Endothelial cell of umbilical vein (primary cell): ENCODE results near the gene EFCC1. TPM values are rescaled to one million over a fixed set of nuclear protein-coding genes. Genes with fewer than 3 reads are reported as not detected.
A peak's percentile ranks its signal among the peaks of the same experiment; 100 is the strongest.

ENCODE experiments used
- BruUV-seq: library from RNA; stranded (reverse); fragments of 400-500 nt; replicated peaks from 2 replicates; lab custom pipeline; 2021; lab: Mats Ljungman, UMichigan
- CTCF ChIA-PET: fragments of 300-600, 350-600 bp; sonication (Branson Sonifier 250); formaldehyde crosslinking; loops from one replicate; lab custom pipeline; 2021; ENCODE audit warnings: antibody characterized with exemption, inconsistent platforms; lab: Charles Lee
- POLR2A ChIA-PET: fragments of 300-600, 350-600 bp; sonication (Branson Sonifier 250); formaldehyde crosslinking; loops from one replicate; lab custom pipeline; 2021; ENCODE audit warnings: antibody characterized with exemption, inconsistent platforms; lab: Charles Lee
- DNase-seq: peaks from one replicate; pipeline ENCODE4 v3.0.0-alpha.2; 2011; ENCODE audit warnings: low read depth, low spot score
- FAIRE-seq: peaks from 2 replicates; lab custom pipeline; 2011; peaks lifted over from hg19 to GRCh38; lab: Jason Lieb, UNC
- H2AFZ ChIP-seq: 2 replicates; pipeline ENCODE4 v1.6.0; 2012; ENCODE audit warnings: low read depth, low read length, control low read depth, inconsistent platforms
- H3K27ac ChIP-seq: 2 replicates; pipeline ENCODE4 v1.5.1; 2011; ENCODE audit warnings: low read depth, mild to moderate bottlenecking, control low read depth, low read length, moderate library complexity; ENCODE audit not compliant: insufficient read depth
- H3K27me3 ChIP-seq, 2 experiments: 2 replicates each; pipeline versions ENCODE4 v1.6.0 to v1.6.1; 2011; ENCODE audit warnings: low read length in 2 of 2, mixed read lengths in 1 of 2; ENCODE audit not compliant: control insufficient read depth in 2 of 2, insufficient read depth in 2 of 2
- H3K36me3 ChIP-seq, 2 experiments: 2 replicates in 1 of 2; 3 replicates in 1 of 2; pipeline ENCODE4 v1.5.1; 2011; ENCODE audit warnings: low read length in 2 of 2, mild to moderate bottlenecking in 1 of 2, moderate library complexity in 1 of 2; ENCODE audit not compliant: control insufficient read depth in 2 of 2, insufficient read depth in 2 of 2; ENCODE audit errors: extremely low read depth in 1 of 2
- H3K4me1 ChIP-seq: 3 replicates; pipeline ENCODE4 v1.5.1; 2011; ENCODE audit warnings: mild to moderate bottlenecking, low read length; ENCODE audit not compliant: control insufficient read depth, insufficient read depth; ENCODE audit errors: extremely low read depth
- H3K4me2 ChIP-seq: 2 replicates; pipeline ENCODE4 v1.6.1; 2011; ENCODE audit warnings: low read length, control low read depth, mixed read lengths; ENCODE audit not compliant: insufficient read depth
- H3K4me3 ChIP-seq, 3 experiments: fragments of 200-600 bp in 1 of 3; sonication (generic), shearing (Covaris generic) in 1 of 3; replicated peaks in 1 of 3; 2 replicates each; pipeline ENCODE4 v1.5.1; 2011 to 2016; ENCODE audit warnings: control low read depth in 3 of 3, low read length in 3 of 3, mild to moderate bottlenecking in 2 of 3, inconsistent platforms in 1 of 3, low read depth in 1 of 3, moderate library complexity in 1 of 3; ENCODE audit not compliant: insufficient read depth in 1 of 3
- H3K79me2 ChIP-seq: 2 replicates; pipeline ENCODE4 v1.6.0; 2012; ENCODE audit warnings: low read length, inconsistent platforms; ENCODE audit not compliant: control insufficient read depth, insufficient read depth
- H3K9ac ChIP-seq: replicated peaks from 2 replicates; pipeline ENCODE3; 2011; ENCODE audit warnings: low read length, control low read depth; ENCODE audit not compliant: insufficient read depth; ENCODE audit errors: extremely low read depth
- H3K9me1 ChIP-seq: replicated peaks from 3 replicates; pipeline ENCODE4 v1.6.0; 2011; ENCODE audit warnings: mild to moderate bottlenecking, low read length; ENCODE audit not compliant: control insufficient read depth, insufficient read depth; ENCODE audit errors: extremely low read depth
- H3K9me3 ChIP-seq: replicated peaks from 2 replicates; pipeline ENCODE4 v1.5.1; 2012; ENCODE audit warnings: low read length, inconsistent platforms; ENCODE audit not compliant: control insufficient read depth, insufficient read depth
- H4K20me1 ChIP-seq: replicated peaks from 2 replicates; pipeline ENCODE3; 2011; ENCODE audit warnings: mild to moderate bottlenecking, low read length; ENCODE audit not compliant: control insufficient read depth, insufficient read depth; ENCODE audit errors: extremely low read depth
- CTCF ChIP-seq, 2 donors: IDR thresholded peaks; 1 replicate in 1 of 2; 2 replicates in 1 of 2; pipeline ENCODE4 v1.5.1; 2011; ENCODE audit warnings: low read length in 2 of 2, mild to moderate bottlenecking in 2 of 2, moderate library complexity in 2 of 2, control low read depth in 1 of 2, inconsistent platforms in 1 of 2, low read depth in 1 of 2; ENCODE audit not compliant: insufficient read depth in 1 of 2; ENCODE audit errors: extremely low read depth in 1 of 2
- EZH2 ChIP-seq: IDR thresholded peaks from 2 replicates; pipeline ENCODE4 v1.6.1; 2012; ENCODE audit warnings: borderline replicate concordance, low read depth, mild to moderate bottlenecking, moderate library complexity, low read length, inconsistent platforms; ENCODE audit not compliant: severe bottlenecking
- FOS ChIP-seq: IDR thresholded peaks from 2 replicates; pipeline ENCODE4 v1.6.1; 2011; ENCODE audit warnings: mild to moderate bottlenecking, low read length, moderate library complexity, borderline replicate concordance; ENCODE audit not compliant: insufficient read depth
- GATA2 ChIP-seq: IDR thresholded peaks from 2 replicates; pipeline ENCODE4 v1.7.0; 2011; ENCODE audit warnings: low read depth, mild to moderate bottlenecking, moderate library complexity, mixed read lengths, low read length; ENCODE audit not compliant: insufficient read length, insufficient read depth
- JUN ChIP-seq: IDR thresholded peaks from 2 replicates; pipeline ENCODE4 v1.6.1; 2011; ENCODE audit warnings: borderline replicate concordance, low read depth; ENCODE audit not compliant: insufficient read length, insufficient read depth
- MAX ChIP-seq: IDR thresholded peaks from 2 replicates; pipeline ENCODE4 v1.6.1; 2011; ENCODE audit not compliant: insufficient read depth, insufficient read length
- MYC ChIP-seq: IDR thresholded peaks from one replicate; pipeline ENCODE4 v1.6.1; 2011; ENCODE audit warnings: mild to moderate bottlenecking, low read depth, low read length
- POLR2A ChIP-seq: IDR thresholded peaks from 2 replicates; pipeline ENCODE4 v1.6.1; 2012; ENCODE audit warnings: low read depth, mild to moderate bottlenecking, control low read depth, low read length
- POLR2AphosphoS5 ChIP-seq: IDR thresholded peaks from 2 replicates; pipeline ENCODE4 v1.6.1; 2012; ENCODE audit warnings: low read depth, mild to moderate bottlenecking, control low read depth, low read length, moderate library complexity; ENCODE audit not compliant: insufficient read depth
- dilution Hi-C: fragments of 300-500 bp; cut with MboI; formaldehyde crosslinking; loops from one replicate; pipeline ENCODE4 v1.15.0; 2019; ENCODE audit warnings: low sequenced_read_pairs; ENCODE audit not compliant: extremely low pct_ligation_motif_present
- intact Hi-C: fragments of 100-400 bp; cut with micrococcal nuclease; formaldehyde crosslinking; loops from one replicate; pipeline ENCODE4 v1.10.0; 2022
- polyA plus RNA-seq, 4 experiments: library from polyadenylated mRNA; depleted of rRNA in 3 of 4; stranded (reverse) in 3 of 4; unstranded in 1 of 4; fragments of >200 nt; gene quantifications; 2 replicates each; pipeline versions ENCODE4 v1.2.1 to v1.2.3, GENCODE V29; 2011 to 2012; ENCODE audit warnings: missing spikeins in 1 of 4
- total RNA-seq: library from RNA; stranded (reverse); gene quantifications from 2 replicates; pipeline ENCODE4 v1.2.3, GENCODE V29; 2021

Gene EFCC1
- total and polyA plus RNA-seq, 2 donors (not counting 3 experiments of a cell fraction or from before 2014, with no cell fraction given): 0.73 to 1.3 TPM

GRCh38 chr3:129023909-129024308, 22.8 kb downstream of the EFCC1 start:
- Histone ChIP-seq H4K20me1 (no peaks in the 10 kb centered on the region), H3K9me1 (no peaks in the 10 kb centered on the region), H3K36me3 (no peaks in the 10 kb centered on the region), H3K79me2 (no peaks in the 10 kb centered on the region), H2AFZ (no peak overlapping the region), H3K4me3 (no peak overlapping the region), H3K27ac (no peak overlapping the region), H3K9me3 (no peaks in the 10 kb centered on the region), H3K4me1 (peaks cover 10% of the 10 kb centered on the region), H3K4me2 (no peak overlapping the region), H3K27me3 (no peaks in the 10 kb centered on the region), H3K9ac (no peak overlapping the region)
- no TSS peak for BruUV-seq
- ChIA-PET POLR2A (no interaction called here), CTCF (interaction anchor here (0.8 to 2.0 kb wide), 4 partner anchors 28 to 54 kb away, joined by 3 to 6 read pairs (median 5); partner anchors contain the start of gene CFAP92)
- peak; percentile 17 to 47 for TF ChIP-seq CTCF (IDR thresholded peaks at IDR 0.05; ENCODE audit: extremely low read depth in 1 of 2, insufficient read depth in 1 of 2, low read depth in 1 of 2, low read length in 2 of 2)
- no peak for TF ChIP-seq GATA2
- dilution Hi-C loops: no loop called here
- FAIRE-seq: peak; percentile 65
- DNase-seq: peak; percentile 52
- intact Hi-C loops: loop anchor here (1.0 kb wide), 1 partner anchor 222 kb away; no protein-coding TSS in a partner anchor

GRCh38 chr3:129025108-129025507, 24.0 kb downstream of the EFCC1 start:
- no peaks in the 10 kb centered on the region for H3K9me1 ChIP-seq
- H2AFZ ChIP-seq: no peak overlapping the region
- DNase-seq: no peak
- no peak for TF ChIP-seq CTCF (IDR thresholded peaks at IDR 0.05; ENCODE audit: extremely low read depth in 1 of 2, insufficient read depth in 1 of 2, low read depth in 1 of 2, low read length in 2 of 2)
- no peak for TF ChIP-seq FOS
- TF ChIP-seq MAX: no peak
- TF ChIP-seq POLR2AphosphoS5: no peak
- no peak for TF ChIP-seq GATA2
- no peak for TF ChIP-seq EZH2
- TF ChIP-seq JUN: no peak
- TF ChIP-seq POLR2A: no peak
- no peak for TF ChIP-seq MYC
- no peaks in the 10 kb centered on the region for H3K9me3 ChIP-seq
- no peaks in the 10 kb centered on the region for H4K20me1 ChIP-seq
- POLR2A ChIA-PET: no interaction called here
- no peak overlapping the region for H3K9ac ChIP-seq
- BruUV-seq: no TSS peak
- H3K4me1 ChIP-seq: peaks cover 10% of the 10 kb centered on the region
- CTCF ChIA-PET: interaction anchor here (0.8 to 4.0 kb wide), 6 partner anchors 10 to 221 kb away, joined by 3 to 49 read pairs (median 14); no protein-coding TSS in a partner anchor
- no peak for FAIRE-seq
- dilution Hi-C loops (no loop called here), intact Hi-C loops (no loop called here)
- H3K4me3 ChIP-seq: no peak overlapping the region
- no peaks in the 10 kb centered on the region for H3K79me2 ChIP-seq
- no peaks in the 10 kb centered on the region for H3K27me3 ChIP-seq
- no peaks in the 10 kb centered on the region for H3K36me3 ChIP-seq
- H3K27ac ChIP-seq: no peak overlapping the region
- no peak overlapping the region for H3K4me2 ChIP-seq
